Dedifferentiated amniotic fluid mesenchymal stem cell (primary cell): Measurements from ENCODE around the gene ZNF585A.
"Not testable (repeated sequence)": the region's sequence is repeated elsewhere in the genome, so short reads cannot be mapped to it uniquely, and the experiment has no call there.

Experiments used
- DNase-seq: peaks from one replicate; pipeline ENCODE4 v3.0.0-alpha.2; 2016; ENCODE audit errors: extremely low spot score

The ZNF585A gene

DNA sequence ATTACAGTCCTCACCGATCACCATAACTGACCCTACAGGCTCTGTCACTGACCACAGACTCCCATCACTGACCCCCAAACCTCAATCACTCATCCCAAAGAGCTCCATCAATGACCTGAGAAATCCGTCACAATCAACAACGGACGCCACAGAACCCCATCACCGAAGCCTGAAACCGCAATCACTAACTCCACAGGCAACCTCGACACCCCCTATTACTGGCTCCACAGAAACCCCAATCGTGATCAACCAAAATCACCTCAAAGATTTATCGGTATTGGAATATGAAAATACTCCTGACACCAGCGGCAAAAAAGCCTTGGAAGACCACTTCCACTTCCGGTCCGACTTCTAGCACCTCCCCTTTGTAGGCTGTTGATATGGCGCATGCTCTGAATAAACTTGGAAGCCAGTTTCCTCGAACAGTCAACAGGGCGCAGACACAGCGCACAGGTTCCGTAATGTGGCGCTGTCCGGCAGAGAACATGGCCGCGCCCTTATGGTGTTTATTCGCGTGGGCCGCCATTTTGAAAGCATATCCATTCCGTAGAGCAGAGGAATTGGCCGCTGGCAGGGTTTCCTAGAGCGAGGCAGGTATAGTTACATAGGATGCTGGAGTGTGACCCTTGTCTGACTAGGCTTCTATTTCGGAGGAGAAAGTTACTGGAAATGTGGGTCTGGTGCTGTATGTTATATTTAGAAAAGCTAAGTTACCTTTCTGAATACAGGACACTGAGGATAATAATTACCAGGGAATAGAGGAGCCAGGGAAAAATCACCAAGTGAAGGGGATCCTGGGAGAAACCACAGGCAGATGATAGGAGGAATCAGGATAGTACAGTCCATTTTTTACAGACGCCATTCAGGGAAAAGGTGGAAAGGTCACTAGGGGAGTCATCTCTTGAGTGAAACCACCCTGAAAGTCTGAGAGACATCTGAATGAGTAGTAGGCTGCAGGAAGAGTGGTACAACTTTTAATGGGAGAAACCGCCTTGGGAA, at the start of gene ZNF585A:
Gene ZNF585A, minus strand, starts transcription at position 328 of the 999 bp plus-strand sequence. CDS start 2,785 bp downstream, outside the sequence.
- DNase-seq, result peak; percentile 98

DNA sequence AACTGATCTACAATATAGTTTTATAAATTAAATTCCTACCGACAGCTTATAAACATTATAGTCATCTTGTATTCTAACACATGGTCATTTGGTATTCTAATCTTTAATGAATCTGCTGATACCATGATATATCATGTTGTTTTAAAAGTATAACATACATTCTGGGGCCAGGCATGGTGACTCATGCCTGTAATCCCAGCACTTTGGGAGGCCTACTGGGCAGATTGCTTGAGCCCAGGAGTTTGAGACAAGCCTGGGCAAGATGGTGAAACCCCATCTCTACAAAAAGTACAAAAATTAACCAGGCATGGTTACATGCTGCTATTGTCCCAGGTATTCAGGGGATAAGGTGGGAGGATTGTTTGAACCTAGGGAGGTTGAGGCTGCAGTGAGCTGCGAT, 48.6 kb upstream of the ZNF585A start:
- no peak for DNase-seq

DNA sequence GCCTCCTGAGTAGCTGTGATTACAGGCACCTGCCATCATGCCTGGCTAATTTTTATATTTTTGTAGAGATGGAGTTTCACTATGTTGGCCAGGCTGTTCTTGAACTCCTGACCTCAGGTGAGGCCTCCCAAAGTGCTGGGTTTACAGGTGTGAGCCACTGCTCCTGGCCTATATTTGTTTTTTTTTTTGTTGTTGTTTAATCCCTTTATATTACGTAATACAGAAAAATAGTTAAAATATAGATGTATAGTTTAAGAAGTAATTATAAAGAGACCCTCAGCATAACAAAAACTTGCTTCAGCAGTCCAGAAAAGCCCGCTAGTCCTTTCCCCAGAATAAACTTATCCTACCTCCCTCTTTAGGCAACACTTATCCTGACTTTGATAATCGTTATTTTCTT, 47.9 kb upstream of the ZNF585A start:
- no peak for DNase-seq

- DNase-seq, result peak; percentile 14
Measured at GRCh38 chr19:37218592-37218935, 46.1 kb upstream of the ZNF585A start.

DNA sequence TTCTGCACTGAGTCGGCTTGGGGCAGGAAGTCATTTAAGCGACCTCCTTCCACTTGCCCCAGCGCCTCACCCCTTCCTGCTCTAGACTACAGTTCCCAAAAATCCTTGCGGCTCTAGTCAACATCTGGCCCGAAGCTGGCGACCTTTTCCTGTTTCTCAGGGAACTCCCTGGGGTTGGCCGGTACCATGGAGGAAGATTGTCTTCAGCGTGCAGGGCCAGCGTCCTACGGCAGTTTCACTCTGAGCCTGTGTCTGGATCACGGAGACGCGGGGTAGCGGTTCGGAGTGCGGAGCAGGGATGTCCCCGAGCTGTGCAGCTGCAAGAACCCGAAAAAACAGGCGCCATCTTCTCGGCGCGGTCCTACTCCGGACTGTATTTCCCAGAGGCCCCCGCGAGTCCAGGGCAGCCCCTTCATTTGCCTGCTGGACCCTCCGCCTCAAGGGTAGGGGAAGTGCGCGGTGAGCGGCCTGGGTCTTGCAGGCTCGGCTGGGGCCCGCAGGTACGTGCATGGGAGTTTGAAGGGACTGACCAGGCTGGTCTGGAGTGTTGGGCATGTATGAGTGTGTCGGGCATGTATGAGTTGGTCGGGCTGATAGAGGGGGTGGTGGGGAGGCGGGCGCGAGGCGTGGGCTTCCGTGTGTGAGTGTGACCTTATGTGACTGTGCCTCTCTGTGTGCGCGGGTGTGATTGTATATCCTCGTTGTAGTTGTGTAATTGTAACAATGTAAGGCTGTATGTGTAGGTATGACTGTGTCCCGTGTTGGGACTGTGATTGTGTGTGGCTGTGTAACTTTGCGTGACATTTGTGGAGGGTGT, 45.5 kb upstream of the ZNF585A start, which contains the start of gene ZNF383:
Gene ZNF383, plus strand, starts transcription at position 440 of the 817 bp plus-strand sequence. CDS start 12,240 bp downstream, outside the sequence.
- peak; percentile 80 for DNase-seq

DNA sequence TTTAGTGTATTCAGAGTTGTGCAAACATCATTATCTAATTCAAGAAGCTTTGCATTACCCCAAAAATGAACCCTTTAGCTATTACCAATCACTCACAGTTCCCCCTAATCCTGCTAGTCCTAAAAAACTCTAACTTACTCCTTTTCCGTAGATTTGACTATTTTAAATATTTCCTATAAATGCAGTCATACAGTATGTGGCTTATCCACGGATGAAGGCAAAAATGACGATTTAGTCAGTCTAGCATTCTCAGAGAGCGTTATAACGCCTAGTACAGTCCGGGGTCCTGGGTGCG, 44.9 kb upstream of the ZNF585A start:
- no peak for DNase-seq

DNA sequence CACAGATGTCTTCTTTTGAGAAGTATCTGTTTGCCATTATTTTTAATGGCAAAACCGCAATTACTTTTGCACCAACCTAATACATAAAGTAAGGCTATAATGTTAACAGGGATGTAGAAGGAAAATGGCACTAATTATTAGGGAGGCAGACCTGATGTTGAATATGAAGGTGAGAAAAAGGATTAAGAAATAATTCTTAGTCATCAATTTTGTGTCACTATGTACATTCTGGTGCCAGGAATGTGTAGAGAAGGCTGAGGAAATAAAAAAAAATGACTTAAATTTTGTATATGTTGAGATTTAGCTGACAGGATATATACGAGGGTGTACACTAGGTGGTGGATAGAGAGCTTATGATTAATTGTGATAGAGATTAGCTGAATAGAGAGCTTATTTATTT, 25.3 kb upstream of the ZNF585A start:
- DNase-seq, result no peak

GRCh38 chr19:37197115-37197514, 24.6 kb upstream of the ZNF585A start:
- DNase-seq, result not testable (repeated sequence)

DNA sequence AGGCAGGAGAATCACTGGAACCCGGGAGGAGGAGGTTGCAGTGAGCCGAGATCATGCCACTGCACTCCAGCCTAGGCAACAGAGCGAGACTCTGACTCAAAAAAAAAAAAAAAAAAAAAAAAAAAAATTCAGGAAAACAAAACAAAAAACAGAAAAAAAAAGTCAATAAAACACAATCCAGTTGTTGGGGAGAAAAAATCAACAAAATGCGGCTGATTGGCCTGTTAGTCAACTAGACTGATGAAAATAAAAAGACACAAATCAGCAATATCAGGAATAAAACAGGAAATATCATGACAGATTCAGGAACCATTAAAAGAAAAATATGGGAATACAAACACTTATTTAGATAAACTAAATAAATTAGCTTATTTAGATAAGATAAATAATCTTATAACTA, 22.8 kb upstream of the ZNF585A start:
- DNase-seq, result not testable (repeated sequence)

GRCh38 chr19:37186071-37186470, 13.6 kb upstream of the ZNF585A start:
- not testable (repeated sequence) for DNase-seq

- DNase-seq, result no peak
Measured at GRCh38 chr19:37165635-37166034, 6.9 kb downstream of the ZNF585A start.

GRCh38 chr19:37160153-37160552, 12.3 kb downstream of the ZNF585A start:
- no peak for DNase-seq

DNA sequence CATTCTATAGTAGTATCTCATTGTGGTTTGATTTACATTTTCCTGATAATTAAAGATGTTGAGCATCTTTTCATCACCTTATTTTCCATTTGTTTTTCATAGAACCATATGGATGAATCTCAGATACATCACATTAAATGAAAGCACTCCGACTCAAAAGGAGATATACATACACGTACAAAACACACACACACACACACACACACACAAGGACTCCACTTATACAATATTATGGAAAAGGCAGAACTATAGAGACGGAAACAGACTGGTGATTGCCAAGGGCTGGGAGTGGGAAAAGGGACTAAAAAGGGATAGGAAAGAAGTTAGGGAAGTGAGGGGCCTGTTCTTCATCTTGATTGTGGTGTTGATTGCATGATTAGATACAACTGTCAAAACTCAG, 24.3 kb downstream of the ZNF585A start:
- no peak for DNase-seq

DNA sequence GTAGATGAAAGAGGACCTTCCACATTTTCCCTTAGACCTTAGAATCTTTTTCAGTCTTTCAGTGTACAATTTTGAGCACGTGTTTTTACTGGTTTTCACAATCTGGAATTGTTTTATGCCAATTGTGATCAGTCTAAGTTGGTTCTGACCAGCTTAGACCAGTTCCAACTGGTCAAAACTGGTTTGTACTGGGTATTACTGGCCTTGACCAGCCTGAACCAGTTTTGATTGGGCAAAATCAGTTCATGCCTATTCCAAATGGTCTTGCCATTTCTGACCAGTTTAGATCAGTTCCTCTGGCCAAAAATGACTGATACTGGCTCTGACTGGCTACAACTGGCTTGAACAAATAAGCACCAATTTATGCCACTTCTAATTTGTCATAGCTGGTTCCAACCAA, 36.4 kb downstream of the ZNF585A start:
- no peak for DNase-seq

DNA sequence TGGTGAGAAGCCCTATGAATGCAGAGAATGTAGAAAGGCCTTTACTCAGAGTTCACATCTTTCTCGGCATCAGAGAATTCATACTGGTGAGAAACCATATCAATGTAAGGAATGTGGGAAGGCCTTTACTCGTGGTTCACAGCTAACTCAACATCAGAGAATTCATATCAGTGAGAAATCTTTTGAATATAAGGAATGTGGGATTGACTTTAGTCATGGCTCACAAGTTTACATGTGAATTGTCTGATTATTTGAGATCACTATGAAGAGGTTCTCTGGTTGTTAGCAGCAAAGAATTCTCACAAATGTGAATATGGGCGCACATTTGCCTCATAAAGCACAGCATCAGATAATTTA, 43.7 kb downstream of the ZNF585A start:
- DNase-seq, result no peak

GRCh38 chr19:37127999-37128820, 44.3 kb downstream of the ZNF585A start:
- no peak for DNase-seq

GRCh38 chr19:37122093-37122492, 50.4 kb downstream of the ZNF585A start:
- not testable (repeated sequence) for DNase-seq

DNA sequence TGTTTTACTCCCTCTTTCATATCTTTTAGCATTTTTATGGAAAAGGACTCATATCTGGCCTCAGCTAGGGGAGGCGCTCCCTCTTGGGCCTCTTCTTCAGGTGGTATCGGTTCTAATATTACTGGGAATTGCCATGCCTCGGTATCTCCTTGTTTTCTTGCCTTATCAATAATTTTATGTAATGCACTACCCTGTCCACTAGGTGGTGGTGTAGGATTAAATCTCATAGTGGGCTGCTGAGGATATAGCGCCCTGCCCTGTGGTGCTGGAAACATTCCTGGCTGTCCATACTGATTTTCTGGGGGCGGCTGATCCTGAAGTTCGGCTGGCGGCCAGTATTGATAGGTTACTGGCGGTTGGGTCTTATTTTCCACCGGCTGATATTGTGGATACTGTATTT, 58.5 kb downstream of the ZNF585A start:
- DNase-seq, result no peak

DNA sequence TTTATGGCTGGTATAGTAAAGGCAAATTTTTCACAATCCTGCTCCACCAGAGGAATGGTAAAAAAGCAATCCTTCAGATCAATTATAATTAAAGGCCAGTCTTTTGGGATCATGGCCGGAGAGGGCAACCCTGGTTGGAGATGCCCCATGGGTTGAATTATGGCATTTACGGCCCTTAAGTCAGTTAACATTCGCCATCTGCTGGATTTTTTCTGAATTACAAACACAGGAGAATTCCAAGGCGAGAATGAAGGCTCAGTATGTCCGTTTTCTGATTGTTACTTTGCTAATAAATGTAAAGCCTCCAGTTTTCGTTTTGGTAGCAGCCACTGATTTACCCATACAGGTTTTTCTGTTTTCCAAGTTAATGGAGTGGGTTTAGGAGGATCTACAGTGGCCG, 60.7 kb downstream of the ZNF585A start:
- not testable (repeated sequence) for DNase-seq

DNA sequence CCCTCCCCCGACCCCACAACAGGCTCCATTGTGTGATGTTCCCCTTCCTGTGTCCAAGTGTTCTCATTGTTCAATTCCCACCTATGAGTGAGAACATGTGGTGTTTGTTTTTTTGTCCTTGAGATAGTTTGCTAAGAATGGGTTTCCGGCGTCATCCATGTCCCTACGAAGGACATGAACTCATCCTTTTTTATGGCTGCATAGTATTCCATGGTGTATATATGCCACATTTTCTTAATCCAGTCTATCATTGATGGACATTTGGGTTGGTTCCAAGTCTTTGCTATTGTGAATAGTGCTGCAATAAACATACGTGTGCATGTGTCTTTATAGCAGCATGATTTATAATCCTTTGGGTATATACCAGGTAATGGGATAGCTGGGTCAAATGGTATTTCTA, 68.4 kb downstream of the ZNF585A start:
- not testable (repeated sequence) for DNase-seq

DNA sequence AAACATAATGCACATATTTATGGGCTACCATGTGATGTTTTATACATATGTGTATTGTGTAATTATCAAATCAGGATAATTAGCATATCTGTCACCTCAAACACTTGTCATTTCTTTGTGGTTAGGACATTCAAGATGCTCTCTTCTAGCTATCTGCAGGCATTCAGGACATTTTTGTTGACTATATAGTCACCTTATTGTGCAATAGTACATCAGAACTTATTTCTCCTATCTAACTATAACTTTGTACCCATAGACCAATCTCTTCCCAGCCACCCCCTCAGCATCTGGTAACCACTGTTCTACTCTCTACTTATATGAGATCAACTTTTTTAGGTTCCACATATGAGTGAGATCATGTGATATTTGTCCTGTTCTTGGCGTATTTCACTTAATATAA, 73.9 kb downstream of the ZNF585A start:
- DNase-seq, result no peak

DNA sequence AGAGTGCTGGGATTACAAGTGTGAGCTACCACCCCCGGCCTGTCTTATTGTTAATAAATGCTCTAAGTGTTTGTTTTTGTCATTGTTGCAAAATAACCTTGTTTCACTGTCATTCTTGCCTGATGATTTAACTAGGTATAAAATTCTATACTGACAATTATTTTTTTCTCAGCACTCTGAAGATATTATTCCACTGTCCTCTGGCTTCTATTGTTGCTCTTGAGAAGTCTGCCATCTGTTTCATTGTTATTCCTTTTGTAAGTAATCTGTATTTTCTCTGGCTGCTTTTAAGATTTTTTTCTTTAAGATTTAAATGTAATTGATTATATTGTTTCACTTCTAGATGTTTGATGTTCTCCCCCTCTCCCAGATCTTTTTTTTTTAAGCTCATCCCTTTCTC, 76.6 kb downstream of the ZNF585A start:
- no peak for DNase-seq
